ENCODE measurements around the gene L3MBTL4. TPM values are rescaled to one million over a fixed set of nuclear protein-coding genes. Genes with fewer than 3 reads are reported as not detected.

Gene L3MBTL4
- total and polyA plus RNA-seq, 4 donors: 0.26 to 4.2 (median 2.0) TPM

DNA sequence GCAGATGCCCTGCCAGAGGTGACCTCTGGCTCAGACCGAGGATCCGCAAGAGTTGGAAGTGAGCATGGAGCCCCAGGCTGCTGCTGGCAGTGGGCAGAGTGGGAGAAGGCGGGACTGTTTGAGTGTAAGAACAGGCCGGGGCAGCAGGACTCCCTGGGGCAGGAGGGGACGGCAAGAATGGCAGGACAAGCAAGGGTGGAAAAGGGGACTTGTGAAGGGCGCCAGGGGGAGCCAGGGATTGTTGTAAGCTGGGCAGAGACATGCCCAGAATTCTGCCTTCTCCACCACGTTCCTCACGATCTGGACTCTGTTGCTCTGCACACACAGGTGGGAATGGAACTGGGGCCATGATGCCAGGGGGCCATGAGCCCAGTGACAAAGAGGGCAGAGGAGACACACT, 447.0 kb downstream of the L3MBTL4 start:
- Histone ChIP-seq H3K4me1 (ENCODE audit: control insufficient read depth in 1 of 2, insufficient read depth in 2 of 2, low read length in 2 of 2) (no peaks in the 10 kb centered on the region), H3K36me3 (ENCODE audit: control insufficient read depth in 1 of 2, insufficient read depth in 2 of 2, low read length in 1 of 2) (no peaks in the 10 kb centered on the region), H3K27ac (ENCODE audit: low read depth in 1 of 2, low read length in 2 of 2) (no peak overlapping the region), H3K9me3 (ENCODE audit: control insufficient read depth, low read length) (no peaks in the 10 kb centered on the region), H3K4me3 (ENCODE audit: low read length in 2 of 2) (no peak overlapping the region), H3K27me3 (ENCODE audit: control insufficient read depth in 1 of 2, insufficient read depth in 2 of 2, low read length in 1 of 2) (no peaks in the 10 kb centered on the region)
- DNase-seq (no peak), ATAC-seq (ENCODE audit: low FRiP score) (no peak)
- intact Hi-C loops (cut with DNase I): no loop called here
- 87 to 92% methylated on average over 8 of the region's 8 CpGs for WGBS, 2 donors

- Histone ChIP-seq H3K27ac (ENCODE audit: low read depth in 1 of 2, low read length in 2 of 2) (no peak overlapping the region), H3K4me1 (ENCODE audit: control insufficient read depth in 1 of 2, insufficient read depth in 2 of 2, low read length in 2 of 2) (no peaks in the 10 kb centered on the region), H3K27me3 (ENCODE audit: control insufficient read depth in 1 of 2, insufficient read depth in 2 of 2, low read length in 1 of 2) (no peaks in the 10 kb centered on the region), H3K4me3 (ENCODE audit: low read length in 2 of 2) (no peak overlapping the region), H3K9me3 (ENCODE audit: control insufficient read depth, low read length) (no peaks in the 10 kb centered on the region), H3K36me3 (ENCODE audit: control insufficient read depth in 1 of 2, insufficient read depth in 2 of 2, low read length in 1 of 2) (no peaks in the 10 kb centered on the region)
- whole genome bisulfite sequencing, 2 donors: 89 to 90% methylated on average over 8 of the region's 8 CpGs
- intact Hi-C loops (cut with DNase I): no loop called here
- DNase-seq: no peak
- ATAC-seq (ENCODE audit: low FRiP score): no peak
These were observed 447.7 kb downstream of the L3MBTL4 start for GRCh38 chr18:5967007-5967406.

- intact Hi-C loops (cut with DNase I): no loop called here
- Histone ChIP-seq H3K9me3 (ENCODE audit: control insufficient read depth, low read length) (no peaks in the 10 kb centered on the region), H3K4me1 (ENCODE audit: control insufficient read depth in 1 of 2, insufficient read depth in 2 of 2, low read length in 2 of 2) (no peaks in the 10 kb centered on the region), H3K27me3 (ENCODE audit: control insufficient read depth in 1 of 2, insufficient read depth in 2 of 2, low read length in 1 of 2) (no peaks in the 10 kb centered on the region), H3K4me3 (ENCODE audit: low read length in 2 of 2) (no peak overlapping the region), H3K36me3 (ENCODE audit: control insufficient read depth in 1 of 2, insufficient read depth in 2 of 2, low read length in 1 of 2) (no peaks in the 10 kb centered on the region), H3K27ac (ENCODE audit: low read depth in 1 of 2, low read length in 2 of 2) (no peak overlapping the region)
- no peak for ATAC-seq (ENCODE audit: low FRiP score)
- no peak for DNase-seq
- WGBS, 2 donors: 78 to 82% methylated on average over 4 of the region's 4 CpGs
These were observed 448.2 kb downstream of the L3MBTL4 start for GRCh38 chr18:5966514-5966913.

GRCh38 chr18:5964996-5965395, 449.7 kb downstream of the L3MBTL4 start:
- Histone ChIP-seq H3K9me3 (ENCODE audit: control insufficient read depth, low read length) (no peaks in the 10 kb centered on the region), H3K27me3 (ENCODE audit: control insufficient read depth in 1 of 2, insufficient read depth in 2 of 2, low read length in 1 of 2) (no peaks in the 10 kb centered on the region), H3K4me1 (ENCODE audit: control insufficient read depth in 1 of 2, insufficient read depth in 2 of 2, low read length in 2 of 2) (no peaks in the 10 kb centered on the region), H3K36me3 (ENCODE audit: control insufficient read depth in 1 of 2, insufficient read depth in 2 of 2, low read length in 1 of 2) (no peaks in the 10 kb centered on the region), H3K4me3 (ENCODE audit: low read length in 2 of 2) (no peak overlapping the region), H3K27ac (ENCODE audit: low read depth in 1 of 2, low read length in 2 of 2) (no peak overlapping the region)
- no peak for ATAC-seq (ENCODE audit: low FRiP score)
- 64 to 72% methylated on average over 2 of the region's 2 CpGs for WGBS, 2 donors
- intact Hi-C loops (cut with DNase I): no loop called here
- no peak for DNase-seq

- Histone ChIP-seq H3K27me3 (ENCODE audit: control insufficient read depth in 1 of 2, insufficient read depth in 2 of 2, low read length in 1 of 2) (no peaks in the 10 kb centered on the region), H3K36me3 (ENCODE audit: control insufficient read depth in 1 of 2, insufficient read depth in 2 of 2, low read length in 1 of 2) (no peaks in the 10 kb centered on the region), H3K4me3 (ENCODE audit: low read length in 2 of 2) (no peak overlapping the region), H3K4me1 (ENCODE audit: control insufficient read depth in 1 of 2, insufficient read depth in 2 of 2, low read length in 2 of 2) (no peaks in the 10 kb centered on the region), H3K27ac (ENCODE audit: low read depth in 1 of 2, low read length in 2 of 2) (no peak overlapping the region), H3K9me3 (ENCODE audit: control insufficient read depth, low read length) (no peaks in the 10 kb centered on the region)
- WGBS, 2 donors: 81 to 93% methylated on average over 5 of the region's 5 CpGs
- no peak for DNase-seq
- ATAC-seq (ENCODE audit: low FRiP score): no peak
- intact Hi-C loops (cut with DNase I): no loop called here
These were observed 450.1 kb downstream of the L3MBTL4 start for GRCh38 chr18:5964596-5964995.

- Histone ChIP-seq H3K4me3 (ENCODE audit: low read length in 2 of 2) (no peak overlapping the region), H3K36me3 (ENCODE audit: control insufficient read depth in 1 of 2, insufficient read depth in 2 of 2, low read length in 1 of 2) (no peaks in the 10 kb centered on the region), H3K27me3 (ENCODE audit: control insufficient read depth in 1 of 2, insufficient read depth in 2 of 2, low read length in 1 of 2) (no peaks in the 10 kb centered on the region), H3K9me3 (ENCODE audit: control insufficient read depth, low read length) (no peaks in the 10 kb centered on the region), H3K27ac (ENCODE audit: low read depth in 1 of 2, low read length in 2 of 2) (no peak overlapping the region), H3K4me1 (ENCODE audit: control insufficient read depth in 1 of 2, insufficient read depth in 2 of 2, low read length in 2 of 2) (no peaks in the 10 kb centered on the region)
- intact Hi-C loops (cut with DNase I): no loop called here
- ATAC-seq (ENCODE audit: low FRiP score) (no peak), DNase-seq (no peak)
- 69 to 76% methylated on average over 8 of the region's 8 CpGs for WGBS, 2 donors
These were observed 450.6 kb downstream of the L3MBTL4 start for GRCh38 chr18:5964108-5964507.

GRCh38 chr18:5963267-5963666, 451.4 kb downstream of the L3MBTL4 start:
- 96 to 97% methylated on average over 7 of the region's 7 CpGs for WGBS, 2 donors
- no peak overlapping the region for H3K27ac ChIP-seq (ENCODE audit: low read depth in 1 of 2, low read length in 2 of 2)
- no peaks in the 10 kb centered on the region for H3K9me3 ChIP-seq (ENCODE audit: control insufficient read depth, low read length)
- H3K4me1 ChIP-seq (ENCODE audit: control insufficient read depth in 1 of 2, insufficient read depth in 2 of 2, low read length in 2 of 2): no peaks in the 10 kb centered on the region
- DNase-seq (no peak), ATAC-seq (ENCODE audit: low FRiP score) (no peak)
- H3K27me3 ChIP-seq (ENCODE audit: control insufficient read depth in 1 of 2, insufficient read depth in 2 of 2, low read length in 1 of 2): no peaks in the 10 kb centered on the region
- no peak overlapping the region for H3K4me3 ChIP-seq (ENCODE audit: low read length in 2 of 2)
- no peaks in the 10 kb centered on the region for H3K36me3 ChIP-seq (ENCODE audit: control insufficient read depth in 1 of 2, insufficient read depth in 2 of 2, low read length in 1 of 2)
- intact Hi-C loops (cut with DNase I): no loop called here

DNA sequence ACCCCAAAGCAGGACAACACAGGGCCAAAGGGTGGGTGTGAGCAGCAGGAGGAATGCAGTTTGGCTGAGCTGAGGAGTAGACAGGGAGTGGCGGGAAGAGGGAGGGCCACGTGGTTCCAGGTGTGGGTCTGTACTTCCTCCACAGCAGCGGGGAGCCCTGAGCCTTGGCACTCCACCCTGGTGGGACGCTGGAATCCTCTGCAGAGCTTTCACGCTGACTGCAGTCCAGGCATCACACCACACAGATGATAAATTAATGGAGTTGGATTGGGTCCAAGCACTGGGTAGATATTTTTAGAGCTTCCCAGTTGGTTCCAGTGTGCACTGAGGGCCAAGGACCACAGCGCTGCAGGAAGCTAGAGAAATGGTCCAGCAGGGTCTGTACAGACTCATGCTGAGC, 452.3 kb downstream of the L3MBTL4 start:
- WGBS, 2 donors: 16 to 18% methylated on average over 6 of the region's 6 CpGs
- Histone ChIP-seq H3K27ac (ENCODE audit: low read depth in 1 of 2, low read length in 2 of 2) (no peak overlapping the region), H3K27me3 (ENCODE audit: control insufficient read depth in 1 of 2, insufficient read depth in 2 of 2, low read length in 1 of 2) (no peaks in the 10 kb centered on the region), H3K36me3 (ENCODE audit: control insufficient read depth in 1 of 2, insufficient read depth in 2 of 2, low read length in 1 of 2) (no peaks in the 10 kb centered on the region), H3K4me3 (ENCODE audit: low read length in 2 of 2) (no peak overlapping the region), H3K9me3 (ENCODE audit: control insufficient read depth, low read length) (no peaks in the 10 kb centered on the region), H3K4me1 (ENCODE audit: control insufficient read depth in 1 of 2, insufficient read depth in 2 of 2, low read length in 2 of 2) (no peaks in the 10 kb centered on the region)
- intact Hi-C loops (cut with DNase I): no loop called here
- DNase-seq (no peak), ATAC-seq (ENCODE audit: low FRiP score) (no peak)

DNA sequence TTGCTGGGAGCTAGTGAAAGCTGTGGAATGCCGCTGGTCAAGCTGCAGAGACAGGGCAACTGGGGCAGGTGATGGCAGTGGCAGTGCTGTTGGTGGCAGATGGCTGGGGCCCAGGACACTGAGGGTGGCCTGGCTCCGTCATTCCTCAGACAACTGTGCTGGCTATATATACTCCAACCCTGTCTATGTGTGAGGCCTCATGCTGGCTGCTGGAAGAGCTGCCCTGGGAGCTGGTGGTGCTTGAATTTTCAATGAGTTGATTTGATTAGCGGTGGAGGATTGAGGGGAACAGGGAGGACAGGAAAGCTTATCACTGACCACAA, 452.9 kb downstream of the L3MBTL4 start:
- no peaks in the 10 kb centered on the region for H3K27me3 ChIP-seq (ENCODE audit: control insufficient read depth in 1 of 2, insufficient read depth in 2 of 2, low read length in 1 of 2)
- H3K27ac ChIP-seq (ENCODE audit: low read depth in 1 of 2, low read length in 2 of 2): no peak overlapping the region
- no peak overlapping the region for H3K4me3 ChIP-seq (ENCODE audit: low read length in 2 of 2)
- 84 to 88% methylated on average over 3 of the region's 3 CpGs for WGBS, 2 donors
- ATAC-seq (ENCODE audit: low FRiP score) (no peak), DNase-seq (no peak)
- H3K9me3 ChIP-seq (ENCODE audit: control insufficient read depth, low read length): no peaks in the 10 kb centered on the region
- H3K36me3 ChIP-seq (ENCODE audit: control insufficient read depth in 1 of 2, insufficient read depth in 2 of 2, low read length in 1 of 2): no peaks in the 10 kb centered on the region
- intact Hi-C loops (cut with DNase I): no loop called here
- H3K4me1 ChIP-seq (ENCODE audit: control insufficient read depth in 1 of 2, insufficient read depth in 2 of 2, low read length in 2 of 2): no peaks in the 10 kb centered on the region
